Activated naive CD4-positive, alpha-beta T cell treated with anti-CD3 and anti-CD28 coated beads, Interleukin-2, amount 10 ng/mL, durations not matched to agents 5 hours and 36 hours (primary cell): ENCODE data around the gene ERCC3. TPM values are rescaled to one million over a fixed set of nuclear protein-coding genes. Genes with fewer than 3 reads are reported as not detected.

Source experiments
- total RNA-seq, 2 experiments: library from RNA; stranded (reverse); gene quantifications; one replicate each; pipeline ENCODE4 v1.2.3, GENCODE V29; 2021

The ERCC3 gene
- 10 to 100 TPM; 49.3 to 56.5 TPM for total RNA-seq

GRCh38 chr2:127293748-127294562 lies at the start of gene ERCC3:
Gene ERCC3 (minus strand): TSS chr2:127294144. CDS start chr2:127294081, 63 bp downstream.

GRCh38 chr2:127220102-127220767 lies 73.7 kb downstream of the ERCC3 start, which contains the start of gene CYP27C1:
Gene CYP27C1 (minus strand): TSS chr2:127220299. CDS start chr2:127220270, 29 bp downstream.

Other genes with a start within 250 kb of the ERCC3 start
- gene BIN1, start 187.0 kb downstream of the ERCC3 start, total RNA-seq, result 100 to 1,000 TPM; 157 to 162 TPM
- gene CYP27C1, start 73.8 kb downstream of the ERCC3 start, total RNA-seq, result not detected
- gene MAP3K2, start 93.8 kb upstream of the ERCC3 start, total RNA-seq, result 10 to 100 TPM; 46.9 to 52.4 TPM
- gene PROC, start 124.3 kb upstream of the ERCC3 start, total RNA-seq, result not detected
- gene IWS1, start 232.3 kb upstream of the ERCC3 start, total RNA-seq, result 10 to 100 TPM; 42.4 to 45.2 TPM
- 1 to 10 TPM; 1.0 to 1.2 TPM for gene MYO7B, start 241.5 kb upstream of the ERCC3 start, total RNA-seq